GM12878 (cell line): Measurements from ENCODE around the gene SLC13A3. TPM values are rescaled to one million over a fixed set of nuclear protein-coding genes. Genes with fewer than 3 reads are reported as not detected.

Experiments used
- ATAC-seq: fragments of 200-7000 bp; cut with Tn5 transposase; 3 replicates; pipeline ENCODE4 v1.9.1; 2020; ENCODE audit warnings: mild to moderate bottlenecking, moderate library complexity
- BruUV-seq: library from RNA; stranded (reverse); fragments of 400-500 nt; replicated peaks from 2 replicates; lab custom pipeline; 2021; lab: Mats Ljungman, UMichigan
- CTCF ChIA-PET: fragments of 300-600 bp; sonication (Branson Sonifier 250); formaldehyde crosslinking; extraction: SDS; loops from one replicate; lab custom pipeline; 2021; ENCODE audit warnings: inconsistent platforms; lab: Yijun Ruan, JAX
- POLR2A ChIA-PET: fragments of 350-600 bp; formaldehyde crosslinking; extraction: SDS; loops from one replicate; lab custom pipeline; 2021; ENCODE audit warnings: inconsistent platforms; lab: Charles Lee
- RAD21 ChIA-PET: fragments of 300-600 bp; sonication (Branson Sonifier 250); formaldehyde crosslinking; loops from one replicate; lab custom pipeline; 2023; ENCODE audit warnings: antibody characterized with exemption; ENCODE audit not compliant: unreplicated experiment; lab: Charles Lee
- SMC1A ChIA-PET: fragments of 300-600 bp; sonication (Branson Sonifier 250); formaldehyde crosslinking; loops from one replicate; lab custom pipeline; 2023; ENCODE audit not compliant: unreplicated experiment, uncharacterized antibody; lab: Charles Lee
- DNase-seq: peaks from one replicate; pipeline ENCODE4 v3.0.0-alpha.2; 2011; ENCODE audit warnings: low read depth, low spot score
- FAIRE-seq: peaks from 3 replicates; lab custom pipeline; 2011; peaks lifted over from hg19 to GRCh38; lab: Jason Lieb, UNC
- H2AFZ ChIP-seq: 2 replicates; pipeline ENCODE4 v1.6.0; 2011; ENCODE audit warnings: low read depth, low read length, control low read depth; ENCODE audit not compliant: control insufficient read depth
- H3K27ac ChIP-seq: 2 replicates; pipeline ENCODE4 v1.5.1; 2011; ENCODE audit warnings: control low read depth; ENCODE audit not compliant: control insufficient read depth, insufficient read depth
- H3K27me3 ChIP-seq, 2 experiments: replicated peaks in 1 of 2; 2 replicates each; pipeline versions ENCODE4 v1.6.0 to v1.6.1; 2011; ENCODE audit warnings: low read length in 1 of 2; ENCODE audit not compliant: control insufficient read depth in 2 of 2, insufficient read depth in 2 of 2
- H3K36me3 ChIP-seq, 2 experiments: 2 replicates each; pipeline ENCODE4 v1.5.1; 2011; ENCODE audit warnings: low read length in 1 of 2; ENCODE audit not compliant: control insufficient read depth in 2 of 2, insufficient read depth in 2 of 2
- H3K4me1 ChIP-seq: 2 replicates; pipeline ENCODE4 v1.6.1; 2011; ENCODE audit warnings: mild to moderate bottlenecking, low read length, moderate library complexity, mixed read lengths; ENCODE audit not compliant: control insufficient read depth, insufficient read depth
- H3K4me2 ChIP-seq: 2 replicates; pipeline ENCODE4 v1.6.0; 2011; ENCODE audit warnings: control low read depth; ENCODE audit not compliant: control insufficient read depth, insufficient read depth
- H3K4me3 ChIP-seq: fragments of 200-600 bp; sonication (generic); 2 replicates; pipeline ENCODE4 v1.5.1; 2016
- H3K79me2 ChIP-seq: 2 replicates; pipeline ENCODE4 v1.6.0; 2011; ENCODE audit warnings: low read length; ENCODE audit not compliant: control insufficient read depth, insufficient read depth
- H3K9ac ChIP-seq: 2 replicates; pipeline ENCODE4 v1.8.0; 2011; ENCODE audit warnings: low read length, control low read depth, mixed read lengths; ENCODE audit not compliant: control insufficient read depth, insufficient read depth
- H3K9me3 ChIP-seq: replicated peaks from 3 replicates; pipeline ENCODE4 v1.5.1; 2011; ENCODE audit warnings: mild to moderate bottlenecking, low read length; ENCODE audit not compliant: control insufficient read depth, insufficient read depth
- H4K20me1 ChIP-seq: 2 replicates; pipeline ENCODE4 v1.6.0; 2011; ENCODE audit not compliant: control insufficient read depth, insufficient read depth
- CEBPB ChIP-seq, 2 experiments: fragments of 150-350 bp in 1 of 2; IDR thresholded peaks; 2 replicates each; pipeline ENCODE4 v1.6.1; 2012 to 2014; ENCODE audit warnings: low read depth in 2 of 2, low read length in 2 of 2, borderline replicate concordance in 1 of 2, inconsistent platforms in 1 of 2
- CEBPZ ChIP-seq: fragments of 150-350 bp; IDR thresholded peaks from 2 replicates; pipeline ENCODE4 v1.6.1; 2016; ENCODE audit warnings: low read depth, low read length
- E2F4 ChIP-seq: IDR thresholded peaks from 2 replicates; pipeline ENCODE4 v1.6.1; 2012; ENCODE audit warnings: low read depth, low read length, improper control_type of control experiment
- FOS ChIP-seq: IDR thresholded peaks from 3 replicates; pipeline ENCODE4 v1.6.1; 2011; ENCODE audit warnings: borderline replicate concordance; ENCODE audit not compliant: insufficient read length; ENCODE audit errors: extremely low read depth
- LARP7 ChIP-seq: fragments of 450-650 bp; IDR thresholded peaks from 2 replicates; pipeline ENCODE4 v1.6.1; 2017; ENCODE audit warnings: mild to moderate bottlenecking
- MEF2A ChIP-seq: IDR thresholded peaks from 2 replicates; pipeline ENCODE4 v1.6.1; 2011; ENCODE audit warnings: low read depth, mild to moderate bottlenecking, low read length, moderate library complexity; ENCODE audit not compliant: insufficient read depth
- YY1 ChIP-seq: IDR thresholded peaks from 2 replicates; pipeline ENCODE4 v1.6.1; 2011; ENCODE audit warnings: low read depth, mild to moderate bottlenecking, low read length
- ZBED1 ChIP-seq: IDR thresholded peaks from 2 replicates; pipeline ENCODE4 v1.6.1; 2016; ENCODE audit warnings: borderline replicate concordance
- ZBTB33 ChIP-seq: fragments of 450-650 bp; IDR thresholded peaks from 2 replicates; pipeline ENCODE4 v1.6.1; 2017; ENCODE audit warnings: mild to moderate bottlenecking
- WGBS: methylation state at CpG from one replicate; pipeline ENCODE4 v1.1.6; 2016; ENCODE audit warnings: low lambda C conversion rate; ENCODE audit not compliant: insufficient replicate concordance, insufficient coverage; ENCODE audit errors: missing lambda C conversion rate; 5-methylcytosine and 5-hydroxymethylcytosine counted together
- in situ Hi-C: fragments of 300-500 bp; cut with MboI; formaldehyde crosslinking; loops from 9 replicates; pipeline ENCODE4 v1.14.3; 2018; ENCODE audit warnings: mixed read lengths
- intact Hi-C: fragments of 100-400 bp; cut with micrococcal nuclease; formaldehyde crosslinking; loops from one replicate; pipeline ENCODE4 v1.14.2; 2022; ENCODE audit not compliant: unreplicated experiment
- polyA plus RNA-seq, 11 experiments: library from polyadenylated mRNA; depleted of rRNA in 4 of 11; unstranded in 6 of 11; stranded (reverse) in 5 of 11; fragments of >200 nt; fragmentation: Nextera tagmentation in 4 of 11; fragmentation: Illumina TruSeq in 1 of 11; extraction: Ambion mirVana in 4 of 11; extraction: Trizol in 1 of 11; gene quantifications; 1 replicate in 1 of 11; 2 replicates in 10 of 11; pipeline versions ENCODE4 v1.2.1 to v1.2.3, GENCODE V29; 2011 to 2016; ENCODE audit warnings: inconsistent platforms in 2 of 11, missing spikeins in 2 of 11, low read depth in 1 of 11
- total RNA-seq, 4 experiments: library from RNA; depleted of rRNA in 3 of 4; stranded (reverse); fragments of >200 nt in 3 of 4; fragmentation: Illumina TruSeq in 1 of 4; extraction: Trizol in 1 of 4; gene quantifications; 2 replicates each; pipeline versions ENCODE4 v1.2.1 to v1.2.3, GENCODE V29; 2013 to 2021

SLC13A3 gene
- total and polyA plus RNA-seq, 10 of the 15 experiments (the other 5 are each of a cell fraction or from before 2014, with no cell fraction given), result 0.03 to 0.76 (median 0.07) TPM; not detected in 4

GRCh38 chr20:46605978-46606816 lies 45.1 kb downstream of the SLC13A3 start:
- BruUV-seq, result no TSS peak

More at GRCh38 chr20:46605978-46606816, 45.1 kb downstream of the SLC13A3 start:
- Histone ChIP-seq H3K9me3 (no peaks in the 10 kb centered on the region), H2AFZ (no peak overlapping the region), H3K4me1 (no peaks in the 10 kb centered on the region), H3K27me3 (no peaks in the 10 kb centered on the region), H3K4me3 (no peak overlapping the region), H3K9ac (no peak overlapping the region), H3K4me2 (no peak overlapping the region), H3K36me3 (no peaks in the 10 kb centered on the region), H3K79me2 (no peaks in the 10 kb centered on the region), H3K27ac (no peak overlapping the region), H4K20me1 (no peaks in the 10 kb centered on the region)
- no peak for TF ChIP-seq CEBPZ
- no peak for TF ChIP-seq E2F4
- TF ChIP-seq CEBPB (IDR thresholded peaks at IDR 0.05; ENCODE audit: borderline replicate concordance in 1 of 2, low read depth in 2 of 2, low read length in 2 of 2), result no peak
- no peak for TF ChIP-seq ZBED1
- no peak for TF ChIP-seq ZBTB33
- TF ChIP-seq YY1, result no peak
- TF ChIP-seq MEF2A, result no peak
- TF ChIP-seq FOS, result no peak
- no peak for TF ChIP-seq LARP7
- in situ Hi-C loops, result no loop called here
- ChIA-PET RAD21 (no interaction called here), SMC1A (interaction anchor here (1.1 kb wide), 1 partner anchor 56 kb away, joined by 3 read pairs; the partner anchor contains the start of gene OCSTAMP), CTCF (interaction anchor here (0.6 kb wide), 1 partner anchor 121 kb away, joined by 4 read pairs; no protein-coding TSS in a partner anchor), POLR2A (no interaction called here)
- DNase-seq, result no peak
- WGBS, result 11% methylated on average over 9 of the region's 9 CpGs
- no peak for ATAC-seq
- FAIRE-seq, result no peak
- intact Hi-C loops, result no loop called here
